OCI-M1 (cell line): Measurements from ENCODE around the gene SACM1L.

Source experiments
- DNase-seq: peaks from one replicate; lab custom pipeline; 2025; lab: John Stamatoyannopoulos, UW

The SACM1L gene

GRCh38 chr3:45688882-45689786, at the start of gene SACM1L:
SACM1L (plus strand) TSS chr3:45689396; CDS start chr3:45689466, 70 bp downstream.
- DNase-seq, result peak; percentile 99

- DNase-seq, result peak; percentile 91
Observed at GRCh38 chr3:45640091-45640507, 49.1 kb upstream of the SACM1L start.

- no peak for DNase-seq
Observed at GRCh38 chr3:45640724-45641361, 48.4 kb upstream of the SACM1L start.

GRCh38 chr3:45641756-45642155, 47.4 kb upstream of the SACM1L start:
- DNase-seq, result no peak

- DNase-seq, result no peak
Observed at GRCh38 chr3:45642731-45643152, 46.5 kb upstream of the SACM1L start.

- DNase-seq, result no peak
Observed at GRCh38 chr3:45644063-45644790, 45.0 kb upstream of the SACM1L start.

- no peak for DNase-seq
Observed at GRCh38 chr3:45644791-45645201, 44.4 kb upstream of the SACM1L start.

- no peak for DNase-seq
Observed at GRCh38 chr3:45646051-45646585, 43.1 kb upstream of the SACM1L start.

- peak; percentile 43 for DNase-seq
Observed at GRCh38 chr3:45647148-45647619, 42.0 kb upstream of the SACM1L start.

- DNase-seq, result no peak
Observed at GRCh38 chr3:45653205-45653604, 36.0 kb upstream of the SACM1L start.

- DNase-seq, result no peak
Observed at GRCh38 chr3:45654397-45654944, 34.7 kb upstream of the SACM1L start.

GRCh38 chr3:45655906-45656305, 33.3 kb upstream of the SACM1L start:
- no peak for DNase-seq

GRCh38 chr3:45656575-45657363, 32.4 kb upstream of the SACM1L start:
- DNase-seq, result peak; percentile 87

- no peak for DNase-seq
Observed at GRCh38 chr3:45657853-45658252, 31.3 kb upstream of the SACM1L start.

- peak; percentile 72 for DNase-seq
Observed at GRCh38 chr3:45659661-45660566, 29.3 kb upstream of the SACM1L start.

GRCh38 chr3:45660567-45660901, 28.7 kb upstream of the SACM1L start:
- no peak for DNase-seq

- DNase-seq, result peak; percentile 85
Observed at GRCh38 chr3:45664578-45664977, 24.6 kb upstream of the SACM1L start.

- DNase-seq, result peak; percentile 85
Observed at GRCh38 chr3:45665101-45665572, 24.1 kb upstream of the SACM1L start.

GRCh38 chr3:45666757-45667431, 22.3 kb upstream of the SACM1L start:
- no peak for DNase-seq
